ENCODE measurements around the gene DENND5B. TPM values are rescaled to one million over a fixed set of nuclear protein-coding genes. Genes with fewer than 3 reads are reported as not detected.

Gene DENND5B
- total and polyA plus RNA-seq, 5 donors: 9.6 to 38.7 (median 37.1) TPM

- H3K27me3 ChIP-seq (ENCODE audit: control insufficient read depth, insufficient read depth): no peaks in the 10 kb centered on the region
- peak in 2 of 3 donors; percentile 27 to 60 for DNase-seq
- H3K9me3 ChIP-seq (ENCODE audit: control insufficient read depth, low read length): no peaks in the 10 kb centered on the region
- ATAC-seq: peak; percentile 8 to 47
- intact Hi-C loops (cut with DNase I): loop anchor here in 1 of 4 donors (5.0 kb wide), 1 partner anchor 41 kb away; no protein-coding TSS in a partner anchor
- WGBS: 1% methylated on average over 16 of the region's 16 CpGs
- H3K4me3 ChIP-seq (ENCODE audit: low read length): peak overlapping the region; percentile 99
- peak overlapping the region; percentile 84 for H3K27ac ChIP-seq (ENCODE audit: low read length)
- no peaks in the 10 kb centered on the region for H3K4me1 ChIP-seq (ENCODE audit: control insufficient read depth, insufficient read depth, low read length)
Observed at GRCh38 chr12:31591380-31591901, 505 bp upstream of the DENND5B start.

- Histone ChIP-seq H3K27me3 (ENCODE audit: control insufficient read depth, insufficient read depth) (no peaks in the 10 kb centered on the region), H3K4me1 (ENCODE audit: control insufficient read depth, insufficient read depth, low read length) (no peaks in the 10 kb centered on the region), H3K4me3 (ENCODE audit: low read length) (peak overlapping the region; percentile 99), H3K27ac (ENCODE audit: low read length) (peak overlapping the region; percentile 99), H3K9me3 (ENCODE audit: control insufficient read depth, low read length) (no peaks in the 10 kb centered on the region)
- ATAC-seq (peak; percentile 81 to 84), DNase-seq (peak; percentile 69 to 89 (median 85))
- under 1% methylated on average over 85 of the region's 85 CpGs for WGBS
- intact Hi-C loops (cut with DNase I): loop anchor here in 1 of 4 donors (5.0 kb wide), 1 partner anchor 42 kb away; no protein-coding TSS in a partner anchor
Observed at GRCh38 chr12:31589904-31590641, 863 bp downstream of the DENND5B start.

GRCh38 chr12:31589598-31589903 lies 1.4 kb downstream of the DENND5B start:
- H3K4me1 ChIP-seq (ENCODE audit: control insufficient read depth, insufficient read depth, low read length): peaks cover 2% of the 10 kb centered on the region
- no peaks in the 10 kb centered on the region for H3K9me3 ChIP-seq (ENCODE audit: control insufficient read depth, low read length)
- peak overlapping the region; percentile 99 for H3K4me3 ChIP-seq (ENCODE audit: low read length)
- H3K27me3 ChIP-seq (ENCODE audit: control insufficient read depth, insufficient read depth): no peaks in the 10 kb centered on the region
- ATAC-seq: no peak
- WGBS: under 1% methylated on average over 15 of the region's 15 CpGs
- peak overlapping the region; percentile 99 for H3K27ac ChIP-seq (ENCODE audit: low read length)
- intact Hi-C loops (cut with DNase I): no loop called here
- DNase-seq: peak; percentile 82 to 89 (median 89)

GRCh38 chr12:31588976-31589375 lies 2.0 kb downstream of the DENND5B start:
- intact Hi-C loops (cut with DNase I): no loop called here
- H3K4me1 ChIP-seq (ENCODE audit: control insufficient read depth, insufficient read depth, low read length): peaks cover 2% of the 10 kb centered on the region

GRCh38 chr12:31586728-31587127 lies 4.2 kb downstream of the DENND5B start:
- H3K9me3 ChIP-seq (ENCODE audit: control insufficient read depth, low read length): no peaks in the 10 kb centered on the region
- H3K4me3 ChIP-seq (ENCODE audit: low read length): no peak overlapping the region
- DNase-seq: no peak
- no peak overlapping the region for H3K27ac ChIP-seq (ENCODE audit: low read length)
- no peaks in the 10 kb centered on the region for H3K27me3 ChIP-seq (ENCODE audit: control insufficient read depth, insufficient read depth)
- WGBS: 85% methylated on average over 4 of the region's 4 CpGs
- H3K4me1 ChIP-seq (ENCODE audit: control insufficient read depth, insufficient read depth, low read length): peaks cover 2% of the 10 kb centered on the region
- intact Hi-C loops (cut with DNase I): no loop called here
- no peak for ATAC-seq

More at GRCh38 chr12:31588976-31589375, 2.0 kb downstream of the DENND5B start:
- no peak for ATAC-seq
- no peak for DNase-seq
- 24% methylated on average over 3 of the region's 3 CpGs for WGBS
- Histone ChIP-seq H3K9me3 (ENCODE audit: control insufficient read depth, low read length) (no peaks in the 10 kb centered on the region), H3K4me3 (ENCODE audit: low read length) (peak overlapping the region; percentile 99), H3K27me3 (ENCODE audit: control insufficient read depth, insufficient read depth) (no peaks in the 10 kb centered on the region), H3K27ac (ENCODE audit: low read length) (no peak overlapping the region)

GRCh38 chr12:31585895-31586294 lies 5.0 kb downstream of the DENND5B start:
- DNase-seq (no peak), ATAC-seq (no peak)
- H3K27ac ChIP-seq (ENCODE audit: low read length): no peak overlapping the region
- no peaks in the 10 kb centered on the region for H3K27me3 ChIP-seq (ENCODE audit: control insufficient read depth, insufficient read depth)
- no peaks in the 10 kb centered on the region for H3K9me3 ChIP-seq (ENCODE audit: control insufficient read depth, low read length)
- intact Hi-C loops (cut with DNase I): no loop called here
- no peak overlapping the region for H3K4me3 ChIP-seq (ENCODE audit: low read length)
- peaks cover 2% of the 10 kb centered on the region for H3K4me1 ChIP-seq (ENCODE audit: control insufficient read depth, insufficient read depth, low read length)
- WGBS: 78% methylated on average over 2 of the region's 2 CpGs

GRCh38 chr12:31585271-31585670 lies 5.7 kb downstream of the DENND5B start:
- no peaks in the 10 kb centered on the region for H3K9me3 ChIP-seq (ENCODE audit: control insufficient read depth, low read length)
- H3K4me3 ChIP-seq (ENCODE audit: low read length): no peak overlapping the region
- WGBS: 77% methylated on average over 3 of the region's 3 CpGs
- peaks cover 2% of the 10 kb centered on the region for H3K4me1 ChIP-seq (ENCODE audit: control insufficient read depth, insufficient read depth, low read length)
- DNase-seq (no peak), ATAC-seq (no peak)
- intact Hi-C loops (cut with DNase I): no loop called here
- no peaks in the 10 kb centered on the region for H3K27me3 ChIP-seq (ENCODE audit: control insufficient read depth, insufficient read depth)
- no peak overlapping the region for H3K27ac ChIP-seq (ENCODE audit: low read length)

- no peak overlapping the region for H3K4me3 ChIP-seq (ENCODE audit: low read length)
- no peaks in the 10 kb centered on the region for H3K27me3 ChIP-seq (ENCODE audit: control insufficient read depth, insufficient read depth)
- intact Hi-C loops (cut with DNase I): no loop called here
- H3K4me1 ChIP-seq (ENCODE audit: control insufficient read depth, insufficient read depth, low read length): peaks cover 2% of the 10 kb centered on the region
- WGBS: 60% methylated on average over 6 of the region's 6 CpGs
- ATAC-seq (peak in 1 of 2 donors; percentile 25), DNase-seq (no peak)
- H3K9me3 ChIP-seq (ENCODE audit: control insufficient read depth, low read length): no peaks in the 10 kb centered on the region
- H3K27ac ChIP-seq (ENCODE audit: low read length): no peak overlapping the region
Observed at GRCh38 chr12:31584782-31585181, 6.2 kb downstream of the DENND5B start.

- H3K4me3 ChIP-seq (ENCODE audit: low read length): no peak overlapping the region
- H3K27me3 ChIP-seq (ENCODE audit: control insufficient read depth, insufficient read depth): no peaks in the 10 kb centered on the region
- H3K4me1 ChIP-seq (ENCODE audit: control insufficient read depth, insufficient read depth, low read length): peaks cover 2% of the 10 kb centered on the region
- no peak for DNase-seq
- WGBS: 69% methylated on average over 2 of the region's 2 CpGs
- no peak overlapping the region for H3K27ac ChIP-seq (ENCODE audit: low read length)
- H3K9me3 ChIP-seq (ENCODE audit: control insufficient read depth, low read length): no peaks in the 10 kb centered on the region
- intact Hi-C loops (cut with DNase I): no loop called here
- no peak for ATAC-seq
Observed at GRCh38 chr12:31583878-31584277, 7.1 kb downstream of the DENND5B start.

- WGBS: 74% methylated on average over 3 of the region's 3 CpGs
- H3K4me3 ChIP-seq (ENCODE audit: low read length): no peak overlapping the region
- intact Hi-C loops (cut with DNase I): no loop called here
- H3K27ac ChIP-seq (ENCODE audit: low read length): no peak overlapping the region
- H3K9me3 ChIP-seq (ENCODE audit: control insufficient read depth, low read length): no peaks in the 10 kb centered on the region
- no peak for DNase-seq
- peaks cover 5% of the 10 kb centered on the region for H3K4me1 ChIP-seq (ENCODE audit: control insufficient read depth, insufficient read depth, low read length)
- H3K27me3 ChIP-seq (ENCODE audit: control insufficient read depth, insufficient read depth): no peaks in the 10 kb centered on the region
- ATAC-seq: no peak
Observed at GRCh38 chr12:31582155-31582554, 8.8 kb downstream of the DENND5B start.

- peaks cover 6% of the 10 kb centered on the region for H3K4me1 ChIP-seq (ENCODE audit: control insufficient read depth, insufficient read depth, low read length)
- DNase-seq (peak in 1 of 3 donors; percentile 35), ATAC-seq (peak; percentile 78 to 79)
- H3K9me3 ChIP-seq (ENCODE audit: control insufficient read depth, low read length): no peaks in the 10 kb centered on the region
- H3K27ac ChIP-seq (ENCODE audit: low read length): no peak overlapping the region
- H3K27me3 ChIP-seq (ENCODE audit: control insufficient read depth, insufficient read depth): no peaks in the 10 kb centered on the region
- 30% methylated on average over 2 of the region's 2 CpGs for WGBS
- intact Hi-C loops (cut with DNase I): no loop called here
- H3K4me3 ChIP-seq (ENCODE audit: low read length): no peak overlapping the region
Observed at GRCh38 chr12:31578632-31579031, 12.3 kb downstream of the DENND5B start.
